Naive B cell (primary cell): ENCODE data around the gene MAPK14. TPM values are rescaled to one million over a fixed set of nuclear protein-coding genes. Genes with fewer than 3 reads are reported as not detected.
"Not testable (repeated sequence)": the region's sequence is repeated elsewhere in the genome, so short reads cannot be mapped to it uniquely, and the experiment has no call there.

Experiments used
- ATAC-seq, 2 donors: fragments of 150-1000 bp; cut with Tn5 transposase; 2 replicates each; pipeline ENCODE4 v1.10.0; 2021; ENCODE audit warnings: low read depth in 2 of 2, mild to moderate bottlenecking in 2 of 2, moderate library complexity in 2 of 2
- DNase-seq: peaks from one replicate; pipeline ENCODE4 v3.0.0; 2022
- H3K27ac Mint-ChIP-seq, 6 donors: one replicate each; pipeline ENCODE4 v1.8.0; 2020 to 2022; ENCODE audit warnings: mild to moderate bottlenecking in 6 of 6, mixed read lengths in 6 of 6, moderate library complexity in 5 of 6, inconsistent platforms in 2 of 6
- H3K27me3 Mint-ChIP-seq, 3 donors: one replicate each; pipeline ENCODE4 v1.8.0; 2021 to 2022; ENCODE audit warnings: mixed read lengths in 3 of 3, mild to moderate bottlenecking in 1 of 3
- H3K36me3 Mint-ChIP-seq, 2 donors: one replicate each; pipeline ENCODE4 v1.8.0; 2020 to 2022; ENCODE audit warnings: mixed read lengths in 2 of 2, inconsistent platforms in 1 of 2, mild to moderate bottlenecking in 1 of 2
- H3K4me1 Mint-ChIP-seq, 3 donors: one replicate each; pipeline ENCODE4 v1.8.0; 2020 to 2022; ENCODE audit warnings: mixed read lengths in 3 of 3, inconsistent platforms in 1 of 3, mild to moderate bottlenecking in 1 of 3, moderate library complexity in 1 of 3
- H3K4me3 Mint-ChIP-seq, 8 donors: one replicate each; pipeline ENCODE4 v1.8.0; 2020 to 2022; ENCODE audit warnings: mild to moderate bottlenecking in 8 of 8, mixed read lengths in 8 of 8, moderate library complexity in 8 of 8, inconsistent platforms in 2 of 8
- H3K9me3 Mint-ChIP-seq, 7 donors: one replicate each; pipeline ENCODE4 v1.8.0; 2020 to 2022; ENCODE audit warnings: mixed read lengths in 7 of 7, mild to moderate bottlenecking in 5 of 7, inconsistent platforms in 2 of 7, moderate library complexity in 1 of 7
- polyA plus RNA-seq, 6 donors: library from polyadenylated mRNA; unstranded; fragments of 300-500 nt; fragmentation: Illumina TruSeq; gene quantifications; one replicate each; pipeline ENCODE4 v1.2.3, GENCODE V29; 2021; ENCODE audit warnings: low read depth in 6 of 6

MAPK14 gene
- polyA plus RNA-seq, 6 donors from 2014 or later: 21.5 to 56.5 (median 46.4) TPM

GRCh38 chr6:36117658-36118549 is 90.3 kb downstream of the MAPK14 start:
- ATAC-seq (no peak), DNase-seq (no peak)
- no peaks in the 10 kb centered on the region for H3K9me3 Mint-ChIP-seq
- no peaks in the 10 kb centered on the region for H3K27me3 Mint-ChIP-seq
- peaks cover 81 to 100% (median 87%) of the 10 kb centered on the region in 3 donors for H3K4me1 Mint-ChIP-seq
- peaks cover 0 to 5% of the 10 kb centered on the region in 2 donors for H3K36me3 Mint-ChIP-seq
- H3K27ac Mint-ChIP-seq: peak overlapping the region; percentile 57 to 100 (median 99)
- H3K4me3 Mint-ChIP-seq: peak overlapping the region; percentile 34 to 99 (median 80)

GRCh38 chr6:36118550-36119107 is 91.0 kb downstream of the MAPK14 start:
- peak overlapping the region; percentile 57 to 100 (median 99) for H3K27ac Mint-ChIP-seq
- peak overlapping the region; percentile 34 to 99 (median 80) for H3K4me3 Mint-ChIP-seq
- ATAC-seq: peak; percentile 48 to 54
- no peaks in the 10 kb centered on the region for H3K27me3 Mint-ChIP-seq
- H3K36me3 Mint-ChIP-seq: peaks cover 0 to 5% of the 10 kb centered on the region in 2 donors
- H3K9me3 Mint-ChIP-seq: no peaks in the 10 kb centered on the region
- H3K4me1 Mint-ChIP-seq: peaks cover 85 to 100% (median 87%) of the 10 kb centered on the region in 3 donors
- peak; percentile 57 for DNase-seq

- ATAC-seq: no peak
- no peak for DNase-seq
- H3K4me1 Mint-ChIP-seq: peaks cover 87 to 99% (median 87%) of the 10 kb centered on the region in 3 donors
- H3K9me3 Mint-ChIP-seq: no peaks in the 10 kb centered on the region
- H3K36me3 Mint-ChIP-seq: peaks cover 0 to 5% of the 10 kb centered on the region in 2 donors
- H3K4me3 Mint-ChIP-seq: peak overlapping the region in 6 of 8 donors; percentile 6 to 99 (median 92)
- H3K27me3 Mint-ChIP-seq: no peaks in the 10 kb centered on the region
- peak overlapping the region; percentile 57 to 100 (median 99) for H3K27ac Mint-ChIP-seq
Observed at GRCh38 chr6:36119209-36119608, 91.6 kb downstream of the MAPK14 start.

GRCh38 chr6:36120018-36120417 is 92.4 kb downstream of the MAPK14 start:
- peak overlapping the region; percentile 99 to 100 (median 99) for H3K27ac Mint-ChIP-seq
- peaks cover 87 to 98% (median 88%) of the 10 kb centered on the region in 3 donors for H3K4me1 Mint-ChIP-seq

GRCh38 chr6:36120539-36120938 is 92.9 kb downstream of the MAPK14 start:
- Mint-ChIP-seq H3K27ac (peak overlapping the region; percentile 99 to 100 (median 99)), H3K4me1 (peaks cover 85 to 98% (median 89%) of the 10 kb centered on the region in 3 donors), H3K9me3 (no peaks in the 10 kb centered on the region)

More at GRCh38 chr6:36120018-36120417, 92.4 kb downstream of the MAPK14 start:
- DNase-seq (no peak), ATAC-seq (peak in 1 of 2 donors; percentile 21)
- Mint-ChIP-seq H3K36me3 (peaks cover 0 to 5% of the 10 kb centered on the region in 2 donors), H3K9me3 (no peaks in the 10 kb centered on the region), H3K4me3 (peak overlapping the region; percentile 76 to 99 (median 92)), H3K27me3 (no peaks in the 10 kb centered on the region)

GRCh38 chr6:36120979-36121786 is 93.6 kb downstream of the MAPK14 start:
- DNase-seq (peak; percentile 65), ATAC-seq (peak; percentile 46 to 52)
- Mint-ChIP-seq H3K27me3 (no peaks in the 10 kb centered on the region), H3K9me3 (no peaks in the 10 kb centered on the region), H3K27ac (peak overlapping the region; percentile 99 to 100 (median 99)), H3K36me3 (peaks cover 0 to 5% of the 10 kb centered on the region in 2 donors), H3K4me1 (peaks cover 86 to 97% (median 89%) of the 10 kb centered on the region in 3 donors), H3K4me3 (peak overlapping the region; percentile 76 to 99 (median 92))

More at GRCh38 chr6:36120539-36120938, 92.9 kb downstream of the MAPK14 start:
- peak; percentile 75 for DNase-seq
- H3K27me3 Mint-ChIP-seq: no peaks in the 10 kb centered on the region
- peak; percentile 76 to 81 for ATAC-seq
- peaks cover 0 to 5% of the 10 kb centered on the region in 2 donors for H3K36me3 Mint-ChIP-seq
- H3K4me3 Mint-ChIP-seq: peak overlapping the region; percentile 76 to 99 (median 92)

- ATAC-seq: no peak
- Mint-ChIP-seq H3K27ac (peak overlapping the region; percentile 99 to 100 (median 99)), H3K9me3 (no peaks in the 10 kb centered on the region), H3K27me3 (no peaks in the 10 kb centered on the region), H3K4me3 (peak overlapping the region in 7 of 8 donors; percentile 76 to 99 (median 92)), H3K4me1 (peaks cover 84 to 97% (median 86%) of the 10 kb centered on the region in 3 donors), H3K36me3 (no peaks in the 10 kb centered on the region)
- no peak for DNase-seq
Observed at GRCh38 chr6:36121787-36122494, 94.3 kb downstream of the MAPK14 start.

GRCh38 chr6:36122495-36123269 is 95.1 kb downstream of the MAPK14 start:
- no peaks in the 10 kb centered on the region for H3K27me3 Mint-ChIP-seq
- DNase-seq (no peak), ATAC-seq (no peak)
- H3K9me3 Mint-ChIP-seq: no peaks in the 10 kb centered on the region
- H3K4me3 Mint-ChIP-seq: peak overlapping the region in 5 of 8 donors; percentile 31 to 57 (median 52)
- H3K36me3 Mint-ChIP-seq: no peaks in the 10 kb centered on the region
- H3K4me1 Mint-ChIP-seq: peaks cover 78 to 90% (median 81%) of the 10 kb centered on the region in 3 donors
- peak overlapping the region; percentile 59 to 100 (median 96) for H3K27ac Mint-ChIP-seq

- H3K36me3 Mint-ChIP-seq: no peaks in the 10 kb centered on the region
- no peaks in the 10 kb centered on the region for H3K9me3 Mint-ChIP-seq
- ATAC-seq (peak; percentile 59 to 67), DNase-seq (peak; percentile 84)
- peak overlapping the region; percentile 59 to 97 (median 88) for H3K27ac Mint-ChIP-seq
- H3K4me3 Mint-ChIP-seq: peak overlapping the region in 6 of 8 donors; percentile 25 to 83 (median 56)
- peaks cover 70 to 82% (median 73%) of the 10 kb centered on the region in 3 donors for H3K4me1 Mint-ChIP-seq
- no peaks in the 10 kb centered on the region for H3K27me3 Mint-ChIP-seq
Observed at GRCh38 chr6:36123270-36124139, 95.9 kb downstream of the MAPK14 start.

GRCh38 chr6:36124346-36124745 is 96.7 kb downstream of the MAPK14 start:
- not testable (repeated sequence) for H3K27me3 Mint-ChIP-seq, H3K36me3 Mint-ChIP-seq, ATAC-seq, DNase-seq, H3K9me3 Mint-ChIP-seq
- peak overlapping the region in 5 of 8 donors; percentile 25 to 66 (median 56) for H3K4me3 Mint-ChIP-seq
- peak overlapping the region in 2 of 6 donors; percentile 63 to 67 for H3K27ac Mint-ChIP-seq
- H3K4me1 Mint-ChIP-seq: peaks cover 62 to 76% (median 65%) of the 10 kb centered on the region in 3 donors

- Mint-ChIP-seq H3K36me3 (no peaks in the 10 kb centered on the region), H3K27me3 (no peaks in the 10 kb centered on the region), H3K27ac (peak overlapping the region in 3 of 6 donors; percentile 10 to 36 (median 27)), H3K9me3 (no peaks in the 10 kb centered on the region), H3K4me1 (peaks cover 61 to 74% (median 63%) of the 10 kb centered on the region in 3 donors), H3K4me3 (peak overlapping the region in 1 of 8 donors; percentile 70)
- no peak for ATAC-seq
- DNase-seq: no peak
Observed at GRCh38 chr6:36124881-36125280, 97.3 kb downstream of the MAPK14 start.
